Mucosa of stomach (tissue), 1 donor: ENCODE results near the gene TTC31.

Experiments
- H3K27me3 ChIP-seq: one replicate; pipeline ENCODE4 v1.7.0; 2013; ENCODE audit warnings: mild to moderate bottlenecking, low read length; ENCODE audit not compliant: control insufficient read depth, insufficient read depth
- H3K36me3 ChIP-seq: one replicate; pipeline ENCODE4 v1.7.0; 2013; ENCODE audit warnings: low read length; ENCODE audit not compliant: control insufficient read depth, insufficient read depth
- H3K4me1 ChIP-seq: one replicate; pipeline ENCODE4 v1.7.0; 2013; ENCODE audit warnings: mild to moderate bottlenecking, low read length; ENCODE audit not compliant: control insufficient read depth, insufficient read depth
- H3K4me3 ChIP-seq: one replicate; pipeline ENCODE4 v1.7.0; 2013; ENCODE audit warnings: low read length
- H3K9ac ChIP-seq: one replicate; pipeline ENCODE4 v1.7.0; 2013; ENCODE audit warnings: mild to moderate bottlenecking, low read length, moderate library complexity
- H3K9me3 ChIP-seq: one replicate; pipeline ENCODE4 v1.7.0; 2013; ENCODE audit warnings: mild to moderate bottlenecking, low read length, moderate library complexity; ENCODE audit not compliant: control insufficient read depth
- donor health status: Pancreatic carcinoma.

TTC31 gene

DNA sequence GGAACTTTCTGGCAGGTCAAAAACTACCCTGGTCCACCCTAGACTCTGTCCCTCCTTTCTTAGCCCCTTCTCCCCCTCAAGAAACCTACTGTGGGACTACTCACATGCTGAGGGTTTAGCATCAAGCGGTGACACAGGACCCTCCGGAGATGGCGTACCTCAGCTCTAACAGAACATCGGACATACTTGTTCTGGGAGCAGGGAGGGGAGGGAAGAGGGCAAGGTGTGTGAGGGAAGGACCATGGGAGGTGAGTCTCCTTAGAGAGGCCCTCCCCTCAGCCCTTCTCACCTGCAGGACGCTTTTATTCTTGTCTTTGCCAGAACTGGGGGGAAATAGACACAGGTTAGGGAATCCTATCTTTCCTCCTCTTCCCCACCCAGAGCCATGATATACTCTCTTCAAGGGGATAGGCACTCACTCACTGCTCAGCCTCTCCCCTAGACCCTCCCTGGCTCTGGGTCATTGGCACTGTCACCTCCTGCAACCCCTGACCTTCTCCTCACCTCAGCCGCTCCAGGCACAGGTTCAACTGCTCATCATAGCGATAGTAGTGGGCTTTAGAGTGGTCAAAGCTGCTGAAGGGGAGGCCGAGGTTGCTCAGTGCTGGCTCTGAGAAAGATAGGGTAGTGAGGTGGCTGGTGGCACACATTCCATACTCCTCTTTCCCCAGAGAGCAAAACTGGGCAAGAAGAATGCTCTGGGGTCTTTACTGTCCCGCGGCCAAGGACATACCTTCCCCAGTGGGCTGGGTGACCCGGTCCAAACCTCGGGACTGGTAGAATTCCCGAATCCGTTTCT, 22.8 kb downstream of the TTC31 start:
- H3K9ac ChIP-seq: no peak overlapping the region
- no peaks in the 10 kb centered on the region for H3K36me3 ChIP-seq
- peaks cover 48% of the 10 kb centered on the region for H3K4me1 ChIP-seq
- no peak overlapping the region for H3K4me3 ChIP-seq
- peaks cover 28% of the 10 kb centered on the region for H3K27me3 ChIP-seq
- no peaks in the 10 kb centered on the region for H3K9me3 ChIP-seq

- no peaks in the 10 kb centered on the region for H3K9me3 ChIP-seq
- H3K9ac ChIP-seq: peak within 1 kb of the TSS; percentile 91
- peaks cover 43% of the 10 kb centered on the region for H3K4me1 ChIP-seq
- H3K27me3 ChIP-seq: peaks cover 36% of the 10 kb centered on the region
- H3K36me3 ChIP-seq: no peaks in the 10 kb centered on the region
- peak within 1 kb of the TSS; percentile 92 for H3K4me3 ChIP-seq
Measured at GRCh38 chr2:74507145-74507925, 24.5 kb downstream of the TTC31 start, which contains the start of gene PCGF1. Gene PCGF1 (minus strand): TSS chr2:74507695. CDS start chr2:74507668, 27 bp downstream.

DNA sequence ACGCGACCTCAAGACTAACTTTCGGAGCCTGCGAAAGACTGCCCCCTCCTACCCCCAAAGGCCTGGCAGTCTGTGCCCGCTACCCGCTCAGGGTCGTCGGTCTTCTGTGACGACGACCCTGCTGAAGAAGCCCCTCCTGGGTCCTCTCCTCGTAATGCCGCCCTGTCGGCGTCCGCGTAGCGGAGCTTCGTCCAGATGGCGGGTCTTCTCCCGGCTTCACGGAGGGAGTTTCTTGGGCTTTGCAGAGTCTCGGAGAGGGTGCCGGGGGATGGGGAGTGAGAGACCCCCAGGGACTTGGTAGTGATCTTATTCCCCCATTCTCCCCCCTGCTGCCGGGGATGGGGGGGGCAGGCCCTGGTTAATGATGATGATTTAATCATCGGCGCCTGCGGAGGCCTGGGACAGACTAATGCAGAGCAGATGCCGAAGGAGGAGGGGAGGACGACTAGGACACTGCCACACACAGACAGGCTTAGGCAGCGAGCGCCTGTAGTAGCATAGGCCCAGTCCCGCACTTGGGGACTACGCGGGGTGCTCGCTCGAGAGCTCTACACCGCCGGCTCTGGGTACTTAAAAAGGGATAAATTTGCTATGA, 25.1 kb downstream of the TTC31 start:
- H3K9ac ChIP-seq: peak overlapping the region; percentile 91
- peaks cover 43% of the 10 kb centered on the region for H3K4me1 ChIP-seq
- H3K9me3 ChIP-seq: no peaks in the 10 kb centered on the region
- peak overlapping the region; percentile 92 for H3K4me3 ChIP-seq
- H3K36me3 ChIP-seq: no peaks in the 10 kb centered on the region
- H3K27me3 ChIP-seq: peaks cover 43% of the 10 kb centered on the region

- Histone ChIP-seq H3K4me1 (peaks cover 36% of the 10 kb centered on the region), H3K4me3 (no peak overlapping the region), H3K27me3 (peaks cover 66% of the 10 kb centered on the region), H3K9ac (no peak overlapping the region), H3K9me3 (no peaks in the 10 kb centered on the region), H3K36me3 (no peaks in the 10 kb centered on the region)
Measured at GRCh38 chr2:74510272-74510671, 27.4 kb downstream of the TTC31 start.

DNA sequence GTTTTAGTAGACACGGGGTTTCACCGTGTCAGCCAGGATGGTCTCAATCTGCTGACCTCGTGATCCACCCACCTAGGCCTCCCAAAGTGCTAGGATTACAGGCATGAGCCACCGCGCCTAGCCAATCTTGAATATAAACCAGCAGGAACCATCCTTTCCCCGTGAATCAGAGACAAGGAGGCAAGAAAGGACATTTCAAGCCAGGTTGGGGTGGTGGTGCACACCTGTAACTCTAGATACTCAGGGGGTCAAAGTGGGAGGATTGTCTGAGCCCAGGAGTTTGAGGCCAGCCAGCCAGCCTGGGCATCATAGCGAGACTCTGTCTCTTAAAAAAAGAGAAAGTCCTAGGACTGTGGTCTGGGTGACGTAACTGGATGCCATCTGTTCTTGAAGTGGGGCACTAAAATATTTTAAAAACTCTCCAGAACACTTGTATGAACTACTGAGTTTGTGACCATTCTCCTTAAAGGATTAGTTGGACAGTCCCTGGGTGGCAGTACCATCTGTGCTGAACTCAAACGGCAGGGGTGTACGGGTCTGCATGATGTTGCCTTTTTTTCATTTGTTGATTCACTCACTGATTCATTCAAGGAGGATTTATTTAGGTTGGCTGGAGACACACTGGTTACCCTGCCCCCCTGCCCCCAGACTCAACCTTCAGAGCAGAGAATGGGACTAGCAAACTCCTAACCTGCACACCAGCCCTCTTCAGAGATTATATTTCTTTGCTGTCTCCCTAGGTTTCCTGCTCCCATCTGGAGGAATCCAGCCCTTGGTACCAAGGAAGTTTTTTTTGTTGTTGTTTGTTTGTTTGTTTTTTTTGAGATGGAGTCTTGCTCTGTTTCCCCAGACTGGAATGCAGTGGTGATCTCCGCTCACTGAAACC, 28.5 kb downstream of the TTC31 start:
- Histone ChIP-seq H3K36me3 (no peaks in the 10 kb centered on the region), H3K9me3 (no peaks in the 10 kb centered on the region), H3K4me1 (peaks cover 31% of the 10 kb centered on the region), H3K4me3 (no peak overlapping the region), H3K9ac (no peak overlapping the region), H3K27me3 (peaks cover 76% of the 10 kb centered on the region)

DNA sequence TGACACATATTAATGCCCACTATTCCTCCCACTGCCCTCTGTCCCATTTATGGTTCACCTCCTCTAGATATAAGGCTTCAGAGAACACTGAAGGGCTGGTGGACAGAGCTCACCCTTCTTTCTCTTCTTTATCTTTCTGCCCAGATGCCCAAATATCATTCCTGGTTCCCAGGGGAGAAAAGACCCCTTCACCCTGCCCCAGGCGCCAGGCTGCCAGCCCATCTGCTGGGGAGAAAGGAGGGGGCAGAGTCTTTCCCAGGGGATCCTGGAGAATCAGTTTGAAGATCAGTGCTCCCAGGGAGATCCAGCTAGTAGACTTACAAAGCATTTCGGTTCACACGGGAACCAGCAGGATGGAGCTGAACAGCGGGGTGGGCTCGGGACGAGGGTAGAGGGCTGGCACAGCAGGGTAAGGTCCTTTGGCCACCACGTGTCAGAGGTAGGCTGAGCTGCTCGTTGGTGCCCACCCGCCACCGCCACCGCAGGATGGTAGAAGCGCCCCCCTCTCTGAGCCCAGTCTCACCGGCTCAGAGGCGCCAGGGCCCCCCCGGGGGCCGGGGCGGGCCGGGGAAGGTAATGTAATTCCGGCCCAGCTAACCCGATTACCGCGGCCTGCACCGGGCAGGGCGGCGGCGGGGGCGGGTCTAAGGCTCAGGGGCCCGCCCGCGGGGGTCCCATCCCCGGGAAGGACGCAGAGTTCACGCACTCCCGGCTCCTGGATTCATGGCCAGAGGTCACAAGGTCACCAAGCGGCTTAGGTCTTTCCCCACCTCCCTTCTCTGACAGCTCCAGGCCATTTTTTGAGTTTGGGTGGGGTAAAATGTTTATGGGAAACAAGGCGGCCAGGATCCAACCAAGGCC, 30.1 kb downstream of the TTC31 start:
- H3K4me1 ChIP-seq: peaks cover 27% of the 10 kb centered on the region
- H3K4me3 ChIP-seq: no peak overlapping the region
- H3K9me3 ChIP-seq: no peaks in the 10 kb centered on the region
- H3K9ac ChIP-seq: no peak overlapping the region
- peaks cover 89% of the 10 kb centered on the region for H3K27me3 ChIP-seq
- no peaks in the 10 kb centered on the region for H3K36me3 ChIP-seq

DNA sequence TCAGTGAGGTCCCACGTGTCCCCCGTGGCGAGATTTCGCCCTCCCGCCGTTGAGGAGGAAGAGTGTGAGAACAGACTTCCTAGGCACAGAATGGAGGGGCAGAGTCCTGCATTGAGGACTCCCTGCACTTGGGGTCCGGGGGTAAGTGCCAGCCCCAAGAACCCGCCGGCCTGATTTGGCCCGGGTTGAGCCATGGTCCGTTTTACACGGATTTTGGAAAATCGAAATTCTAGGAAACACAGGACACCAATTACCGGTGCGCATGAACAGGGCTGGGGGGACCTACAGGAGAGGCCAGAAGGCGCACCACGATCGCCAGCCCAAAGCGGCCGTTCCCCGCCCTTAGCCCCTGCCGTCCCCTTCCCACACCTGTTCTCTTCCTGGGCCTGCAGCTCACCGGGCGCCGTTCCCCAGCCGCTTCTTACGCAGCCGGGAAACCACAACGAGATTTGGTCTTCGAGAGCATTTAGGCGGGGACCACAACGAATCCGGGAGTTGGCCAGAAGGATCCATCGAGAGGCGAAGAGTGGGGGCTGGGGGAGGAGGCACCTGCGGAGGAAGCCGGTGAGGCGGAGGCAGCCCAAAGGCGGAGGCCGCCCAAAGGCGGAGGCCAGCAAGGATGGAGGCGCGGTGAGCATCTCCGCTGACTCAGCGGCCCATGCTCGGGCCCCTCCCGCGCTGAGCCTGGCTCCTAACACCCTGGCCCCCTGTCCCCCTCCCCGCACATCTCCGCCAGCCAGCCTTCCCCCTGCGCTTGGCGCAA, 30.9 kb downstream of the TTC31 start:
- Histone ChIP-seq H3K9me3 (no peaks in the 10 kb centered on the region), H3K4me1 (peaks cover 21% of the 10 kb centered on the region), H3K36me3 (no peaks in the 10 kb centered on the region), H3K27me3 (peaks cover 91% of the 10 kb centered on the region), H3K9ac (no peak overlapping the region), H3K4me3 (no peak overlapping the region)

DNA sequence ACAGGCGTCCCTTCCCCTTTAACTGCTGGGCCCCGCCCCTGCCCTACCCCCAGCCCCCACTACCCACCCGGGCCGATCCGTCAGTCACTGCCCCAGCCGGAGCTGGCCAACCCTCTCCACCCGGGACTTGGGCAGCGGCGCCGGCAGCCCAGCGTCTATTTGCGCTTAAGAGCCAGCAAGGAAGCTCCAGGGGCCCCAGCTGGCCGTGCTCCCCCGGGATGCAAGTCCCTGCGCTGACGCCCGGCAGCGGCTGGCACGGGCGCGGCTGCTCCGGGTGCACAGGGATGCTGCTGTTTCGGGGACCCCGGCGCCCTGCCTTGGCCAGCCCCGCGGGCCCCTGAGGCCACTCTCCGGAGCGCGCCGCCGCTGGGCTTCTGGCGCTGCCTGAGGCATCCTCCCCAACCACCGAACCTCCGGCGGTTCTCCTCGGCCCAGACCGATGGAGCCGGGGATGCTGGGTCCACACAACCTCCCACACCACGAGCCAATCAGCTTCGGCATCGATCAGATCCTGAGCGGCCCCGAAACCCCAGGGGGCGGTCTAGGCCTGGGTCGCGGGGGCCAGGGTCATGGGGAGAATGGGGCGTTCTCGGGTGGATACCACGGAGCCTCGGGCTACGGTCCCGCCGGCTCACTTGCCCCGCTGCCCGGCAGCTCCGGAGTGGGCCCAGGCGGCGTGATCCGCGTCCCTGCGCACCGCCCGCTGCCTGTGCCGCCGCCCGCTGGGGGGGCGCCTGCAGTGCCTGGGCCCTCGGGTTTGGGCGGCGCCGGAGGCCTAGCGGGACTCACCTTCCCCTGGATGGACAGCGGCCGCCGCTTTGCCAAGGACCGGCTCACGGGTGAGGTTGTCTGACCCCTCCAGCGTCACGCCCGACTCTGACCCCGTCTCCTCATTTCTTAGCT, 31.7 kb downstream of the TTC31 start, which contains the start of gene TLX2:
TSS of gene TLX2 (plus strand) at position 83 of the 903 bp plus-strand sequence. CDS start at position 440, 357 bp downstream.
- Histone ChIP-seq H3K9ac (no peak within 1 kb of the TSS), H3K27me3 (peaks cover 95% of the 10 kb centered on the region), H3K9me3 (no peaks in the 10 kb centered on the region), H3K36me3 (no peaks in the 10 kb centered on the region), H3K4me1 (peaks cover 21% of the 10 kb centered on the region), H3K4me3 (no peak within 1 kb of the TSS)

- no peaks in the 10 kb centered on the region for H3K36me3 ChIP-seq
- no peaks in the 10 kb centered on the region for H3K9me3 ChIP-seq
- no peak overlapping the region for H3K9ac ChIP-seq
- H3K27me3 ChIP-seq: peaks cover 87% of the 10 kb centered on the region
- no peak overlapping the region for H3K4me3 ChIP-seq
- H3K4me1 ChIP-seq: peaks cover 21% of the 10 kb centered on the region
Measured at GRCh38 chr2:74515271-74515980, 32.5 kb downstream of the TTC31 start.
